Naive B cell (primary cell): ENCODE results near the gene PSME3IP1. TPM values are rescaled to one million over a fixed set of nuclear protein-coding genes. Genes with fewer than 3 reads are reported as not detected.

Experiments
- ATAC-seq, 2 donors: fragments of 150-1000 bp; cut with Tn5 transposase; 2 replicates each; pipeline ENCODE4 v1.10.0; 2021; ENCODE audit warnings: low read depth in 2 of 2, mild to moderate bottlenecking in 2 of 2, moderate library complexity in 2 of 2
- DNase-seq: peaks from one replicate; pipeline ENCODE4 v3.0.0; 2022
- H3K27ac Mint-ChIP-seq, 6 donors: one replicate each; pipeline ENCODE4 v1.8.0; 2020 to 2022; ENCODE audit warnings: mild to moderate bottlenecking in 6 of 6, mixed read lengths in 6 of 6, moderate library complexity in 5 of 6, inconsistent platforms in 2 of 6
- H3K27me3 Mint-ChIP-seq, 3 donors: one replicate each; pipeline ENCODE4 v1.8.0; 2021 to 2022; ENCODE audit warnings: mixed read lengths in 3 of 3, mild to moderate bottlenecking in 1 of 3
- H3K36me3 Mint-ChIP-seq, 2 donors: one replicate each; pipeline ENCODE4 v1.8.0; 2020 to 2022; ENCODE audit warnings: mixed read lengths in 2 of 2, inconsistent platforms in 1 of 2, mild to moderate bottlenecking in 1 of 2
- H3K4me1 Mint-ChIP-seq, 3 donors: one replicate each; pipeline ENCODE4 v1.8.0; 2020 to 2022; ENCODE audit warnings: mixed read lengths in 3 of 3, inconsistent platforms in 1 of 3, mild to moderate bottlenecking in 1 of 3, moderate library complexity in 1 of 3
- H3K4me3 Mint-ChIP-seq, 8 donors: one replicate each; pipeline ENCODE4 v1.8.0; 2020 to 2022; ENCODE audit warnings: mild to moderate bottlenecking in 8 of 8, mixed read lengths in 8 of 8, moderate library complexity in 8 of 8, inconsistent platforms in 2 of 8
- H3K9me3 Mint-ChIP-seq, 7 donors: one replicate each; pipeline ENCODE4 v1.8.0; 2020 to 2022; ENCODE audit warnings: mixed read lengths in 7 of 7, mild to moderate bottlenecking in 5 of 7, inconsistent platforms in 2 of 7, moderate library complexity in 1 of 7
- polyA plus RNA-seq, 6 donors: library from polyadenylated mRNA; unstranded; fragments of 300-500 nt; fragmentation: Illumina TruSeq; gene quantifications; one replicate each; pipeline ENCODE4 v1.2.3, GENCODE V29; 2021; ENCODE audit warnings: low read depth in 6 of 6

The PSME3IP1 gene
- polyA plus RNA-seq, 6 donors from 2014 or later: 85.1 to 109 (median 93.6) TPM

- peak overlapping the region in 3 of 6 donors; percentile 7 to 44 (median 18) for H3K27ac Mint-ChIP-seq
- no peaks in the 10 kb centered on the region for H3K27me3 Mint-ChIP-seq
- H3K9me3 Mint-ChIP-seq: no peaks in the 10 kb centered on the region
- no peak for ATAC-seq
- H3K4me3 Mint-ChIP-seq: no peak overlapping the region
- no peak for DNase-seq
- H3K36me3 Mint-ChIP-seq: peaks cover 18 to 43% of the 10 kb centered on the region in 2 donors
- H3K4me1 Mint-ChIP-seq: peaks cover 11 to 20% (median 18%) of the 10 kb centered on the region in 3 donors
Observed at GRCh38 chr16:57152096-57153093, 33.4 kb downstream of the PSME3IP1 start.

GRCh38 chr16:57151369-57151768 lies 34.5 kb downstream of the PSME3IP1 start:
- no peaks in the 10 kb centered on the region for H3K27me3 Mint-ChIP-seq
- peak overlapping the region in 1 of 8 donors; percentile 70 for H3K4me3 Mint-ChIP-seq

GRCh38 chr16:57150682-57151330 lies 35.0 kb downstream of the PSME3IP1 start:
- H3K9me3 Mint-ChIP-seq: no peaks in the 10 kb centered on the region
- peak overlapping the region in 2 of 6 donors; percentile 67 to 82 for H3K27ac Mint-ChIP-seq

More at GRCh38 chr16:57151369-57151768, 34.5 kb downstream of the PSME3IP1 start:
- Mint-ChIP-seq H3K9me3 (no peaks in the 10 kb centered on the region), H3K27ac (peak overlapping the region in 1 of 6 donors; percentile 85), H3K4me1 (peaks cover 17 to 30% (median 22%) of the 10 kb centered on the region in 3 donors), H3K36me3 (peaks cover 16 to 32% of the 10 kb centered on the region in 2 donors)
- DNase-seq (no peak), ATAC-seq (no peak)

GRCh38 chr16:57149391-57149790 lies 36.4 kb downstream of the PSME3IP1 start:
- Mint-ChIP-seq H3K27ac (peak overlapping the region in 1 of 6 donors; percentile 28), H3K9me3 (no peaks in the 10 kb centered on the region), H3K4me3 (no peak overlapping the region), H3K4me1 (peaks cover 17 to 40% (median 28%) of the 10 kb centered on the region in 3 donors), H3K27me3 (no peaks in the 10 kb centered on the region), H3K36me3 (peaks cover 12 to 25% of the 10 kb centered on the region in 2 donors)
- DNase-seq (no peak), ATAC-seq (no peak)

More at GRCh38 chr16:57150682-57151330, 35.0 kb downstream of the PSME3IP1 start:
- Mint-ChIP-seq H3K27me3 (no peaks in the 10 kb centered on the region), H3K36me3 (peaks cover 12 to 28% of the 10 kb centered on the region in 2 donors), H3K4me3 (peak overlapping the region in 1 of 8 donors; percentile 70), H3K4me1 (peaks cover 17 to 33% (median 23%) of the 10 kb centered on the region in 3 donors)
- ATAC-seq (no peak), DNase-seq (no peak)

DNA sequence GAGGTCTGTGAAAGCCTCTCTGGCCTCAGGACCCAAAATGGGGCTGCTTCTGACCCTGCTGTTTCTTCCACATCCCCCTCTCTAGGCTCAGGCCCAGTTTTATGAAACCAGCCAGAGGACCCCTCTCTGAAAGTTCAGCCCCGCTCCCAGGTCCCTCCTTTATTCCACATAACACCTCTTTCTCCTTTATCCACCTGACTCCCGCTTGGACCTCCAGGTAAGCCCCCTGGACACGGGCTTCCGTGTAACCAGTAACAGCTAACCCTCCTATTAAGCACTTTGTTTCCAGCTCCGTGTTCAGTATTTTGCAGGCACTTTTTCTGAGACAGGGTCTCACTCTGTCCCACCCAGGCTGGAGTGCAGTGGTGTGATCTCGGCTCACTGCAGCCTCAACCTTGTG lies 37.4 kb downstream of the PSME3IP1 start:
- H3K27me3 Mint-ChIP-seq: no peaks in the 10 kb centered on the region
- H3K4me3 Mint-ChIP-seq: no peak overlapping the region
- H3K27ac Mint-ChIP-seq: peak overlapping the region in 3 of 6 donors; percentile 56 to 81 (median 57)
- H3K9me3 Mint-ChIP-seq: no peaks in the 10 kb centered on the region
- ATAC-seq: no peak
- DNase-seq: no peak
- H3K36me3 Mint-ChIP-seq: peaks cover 4 to 15% of the 10 kb centered on the region in 2 donors
- peaks cover 17 to 40% (median 28%) of the 10 kb centered on the region in 3 donors for H3K4me1 Mint-ChIP-seq

GRCh38 chr16:57147381-57148221 lies 38.2 kb downstream of the PSME3IP1 start:
- peaks cover 0 to 7% of the 10 kb centered on the region in 2 donors for H3K36me3 Mint-ChIP-seq
- H3K27me3 Mint-ChIP-seq: no peaks in the 10 kb centered on the region
- ATAC-seq: no peak
- no peaks in the 10 kb centered on the region for H3K9me3 Mint-ChIP-seq
- DNase-seq: no peak
- H3K27ac Mint-ChIP-seq: peak overlapping the region in 4 of 6 donors; percentile 44 to 80 (median 61)
- peak overlapping the region in 5 of 8 donors; percentile 24 to 70 (median 58) for H3K4me3 Mint-ChIP-seq
- peaks cover 17 to 44% (median 32%) of the 10 kb centered on the region in 3 donors for H3K4me1 Mint-ChIP-seq

- no peak for ATAC-seq
Observed at GRCh38 chr16:57146735-57147134, 39.1 kb downstream of the PSME3IP1 start.

GRCh38 chr16:57146040-57146647 lies 39.7 kb downstream of the PSME3IP1 start:
- ATAC-seq: no peak
- Mint-ChIP-seq H3K27me3 (no peaks in the 10 kb centered on the region), H3K4me3 (no peak overlapping the region), H3K27ac (peak overlapping the region in 1 of 6 donors; percentile 78), H3K9me3 (no peaks in the 10 kb centered on the region), H3K36me3 (no peaks in the 10 kb centered on the region), H3K4me1 (peaks cover 28 to 54% (median 46%) of the 10 kb centered on the region in 3 donors)
- no peak for DNase-seq

More at GRCh38 chr16:57146735-57147134, 39.1 kb downstream of the PSME3IP1 start:
- H3K4me3 Mint-ChIP-seq: no peak overlapping the region
- no peaks in the 10 kb centered on the region for H3K36me3 Mint-ChIP-seq
- no peak for DNase-seq
- peak overlapping the region in 2 of 6 donors; percentile 12 to 44 for H3K27ac Mint-ChIP-seq
- no peaks in the 10 kb centered on the region for H3K9me3 Mint-ChIP-seq
- H3K4me1 Mint-ChIP-seq: peaks cover 24 to 53% (median 41%) of the 10 kb centered on the region in 3 donors
- no peaks in the 10 kb centered on the region for H3K27me3 Mint-ChIP-seq

GRCh38 chr16:57145046-57146021 lies 40.5 kb downstream of the PSME3IP1 start:
- peak overlapping the region in 1 of 8 donors; percentile 25 for H3K4me3 Mint-ChIP-seq
- no peak for ATAC-seq
- H3K9me3 Mint-ChIP-seq: no peaks in the 10 kb centered on the region
- DNase-seq: no peak
- H3K27me3 Mint-ChIP-seq: no peaks in the 10 kb centered on the region
- peak overlapping the region in 1 of 6 donors; percentile 32 for H3K27ac Mint-ChIP-seq
- H3K36me3 Mint-ChIP-seq: no peaks in the 10 kb centered on the region
- peaks cover 28 to 54% (median 53%) of the 10 kb centered on the region in 3 donors for H3K4me1 Mint-ChIP-seq

DNA sequence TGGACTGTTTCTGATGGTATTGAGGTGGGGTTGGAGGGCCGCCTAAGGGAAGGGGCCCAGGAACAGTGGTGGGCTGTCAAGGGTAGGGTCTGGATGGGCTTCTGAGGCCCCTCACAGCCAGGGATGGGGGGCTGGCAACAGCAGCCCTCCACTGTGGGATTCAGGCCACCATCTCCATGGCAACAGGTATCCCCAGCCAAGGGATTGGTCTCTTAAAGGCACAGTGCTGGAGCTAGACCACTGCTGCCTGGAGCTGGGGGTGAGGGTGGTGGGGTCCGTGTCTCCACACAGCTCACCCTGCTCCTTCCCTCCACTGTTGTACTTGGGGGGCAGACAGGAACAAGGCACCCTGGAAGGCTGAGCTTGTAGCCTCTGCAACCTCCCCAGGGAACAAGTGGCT lies 41.8 kb downstream of the PSME3IP1 start:
- no peaks in the 10 kb centered on the region for H3K9me3 Mint-ChIP-seq
- peak overlapping the region in 1 of 6 donors; percentile 27 for H3K27ac Mint-ChIP-seq
- H3K4me3 Mint-ChIP-seq: peak overlapping the region in 1 of 8 donors; percentile 12
- peaks cover 38 to 65% (median 65%) of the 10 kb centered on the region in 3 donors for H3K4me1 Mint-ChIP-seq
- no peaks in the 10 kb centered on the region for H3K36me3 Mint-ChIP-seq
- H3K27me3 Mint-ChIP-seq: no peaks in the 10 kb centered on the region
- ATAC-seq (no peak), DNase-seq (no peak)

- Mint-ChIP-seq H3K27me3 (no peaks in the 10 kb centered on the region), H3K9me3 (no peaks in the 10 kb centered on the region), H3K36me3 (no peaks in the 10 kb centered on the region), H3K4me1 (peaks cover 40 to 63% (median 60%) of the 10 kb centered on the region in 3 donors), H3K27ac (no peak overlapping the region), H3K4me3 (peak overlapping the region in 1 of 8 donors; percentile 20)
- DNase-seq (no peak), ATAC-seq (no peak)
Observed at GRCh38 chr16:57143149-57143921, 42.5 kb downstream of the PSME3IP1 start.
